Activated CD8-positive, alpha-beta memory T cell treated with anti-CD3 and anti-CD28 coated beads for 24 hours (primary cell): ENCODE results near the gene CD28.

Source experiments
- DNase-seq: peaks from one replicate; pipeline ENCODE4 v3.0.0-alpha.2; 2020

Gene CD28

DNA sequence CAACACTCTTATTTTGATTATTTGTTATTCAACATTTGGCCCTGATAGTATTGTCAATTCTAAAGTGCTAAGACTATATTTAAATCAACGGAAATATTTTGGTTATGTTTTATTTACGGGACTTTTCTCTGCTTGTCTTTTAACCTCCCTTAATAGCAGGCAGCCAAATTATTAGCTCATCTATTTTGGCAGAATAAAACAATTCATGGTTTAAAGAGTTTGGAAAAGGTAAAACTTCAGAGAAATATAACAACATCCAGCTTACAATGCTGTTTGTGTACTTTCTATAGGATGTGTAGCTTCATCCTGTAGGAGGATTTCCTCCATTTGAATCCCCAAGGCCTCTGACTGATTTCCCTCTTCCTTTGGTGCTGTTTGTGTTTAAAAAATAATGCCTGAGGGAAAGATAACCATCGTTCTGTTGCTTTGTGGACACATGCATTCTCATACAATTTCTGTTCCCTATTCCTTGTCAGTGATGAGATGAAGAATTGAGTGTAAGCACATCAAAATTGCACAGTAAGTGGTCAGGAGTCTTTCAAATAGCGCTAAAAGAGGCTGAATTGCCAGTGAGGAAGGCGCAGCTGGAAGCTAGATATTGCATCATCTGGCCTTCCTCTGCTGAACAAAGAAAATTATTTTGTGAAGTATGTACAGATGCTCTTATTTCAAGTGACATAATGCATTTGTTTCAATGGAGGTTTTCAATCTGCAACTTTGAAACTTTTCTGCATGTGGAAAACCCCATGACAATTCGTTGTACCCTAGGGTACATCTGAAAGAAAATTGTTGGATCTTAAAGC, 80.3 kb downstream of the CD28 start:
- DNase-seq: no peak

DNA sequence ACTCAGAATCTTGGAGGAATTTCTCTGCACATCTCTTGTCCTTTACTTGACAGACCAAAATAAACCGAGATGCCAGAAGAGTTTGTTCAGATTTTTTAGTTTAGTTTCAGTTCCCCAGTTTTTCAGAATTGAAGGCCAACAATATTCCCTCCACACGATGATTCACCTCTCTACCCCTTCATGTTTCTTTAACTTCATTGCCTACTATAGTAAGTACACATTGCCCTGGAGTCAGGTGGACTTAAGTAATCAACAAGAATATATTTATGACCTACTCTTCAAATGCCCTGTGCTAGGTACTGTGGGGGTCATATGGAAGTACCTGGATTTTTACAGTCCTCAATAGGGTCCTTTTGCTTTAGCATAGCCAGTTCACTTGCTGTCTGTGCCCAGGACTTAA, 81.5 kb downstream of the CD28 start:
- DNase-seq: no peak
